ENCODE results near the gene ECI1. TPM values are rescaled to one million over a fixed set of nuclear protein-coding genes. Genes with fewer than 3 reads are reported as not detected.
A peak's percentile ranks its signal among the peaks of the same experiment; 100 is the strongest.
"Not testable (repeated sequence)": the region's sequence is repeated elsewhere in the genome, so short reads cannot be mapped to it uniquely, and the experiment has no call there.

ECI1 gene
- total RNA-seq, 2 donors from 2014 or later: 109 to 134 TPM

DNA sequence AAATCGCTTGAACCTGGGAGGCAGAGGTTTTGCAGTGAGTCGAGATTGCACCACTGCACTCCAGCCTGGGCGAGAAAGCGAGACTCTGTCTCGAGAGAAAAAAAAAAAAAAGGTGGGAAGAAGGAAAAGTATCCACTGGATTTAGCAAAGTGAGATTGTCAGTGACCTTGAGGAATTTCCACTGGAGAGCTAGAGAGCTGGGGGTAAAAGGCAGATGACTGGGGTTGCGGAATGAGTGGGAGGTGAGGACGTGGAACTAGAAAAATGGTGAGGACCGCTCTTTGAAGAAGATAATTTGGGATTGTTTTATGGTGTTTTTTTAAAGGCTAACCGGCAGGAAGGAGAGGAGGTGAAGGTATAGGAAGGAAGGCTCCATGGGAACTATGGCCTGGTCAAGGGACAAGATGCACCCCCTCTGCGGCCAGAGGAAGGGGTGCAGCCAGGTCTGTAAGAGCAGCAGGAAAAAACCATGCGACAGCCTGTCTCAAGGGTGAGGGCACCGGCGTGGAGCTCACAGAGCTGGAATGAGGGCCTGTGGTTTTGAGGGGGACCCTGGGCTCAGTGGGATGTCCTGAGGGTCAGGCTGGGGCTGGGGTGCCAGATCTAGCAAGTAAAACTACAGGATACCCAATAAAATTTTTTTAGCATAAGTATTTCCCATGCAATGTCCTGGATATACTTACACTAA lies 46.8 kb downstream of the ECI1 start:
- Histone ChIP-seq H3K36me3 (peaks cover 8% of the 10 kb centered on the region), H3K27ac (peak overlapping the region; percentile 92), H3K4me3 (peak overlapping the region; percentile 58), H3K27me3 (no peaks in the 10 kb centered on the region), H3K9me3 (no peaks in the 10 kb centered on the region), H3K9ac (ENCODE audit: low read depth in 2 of 2, low read length in 2 of 2) (peak overlapping the region; percentile 16 to 82), H3K4me1 (peaks cover 12% of the 10 kb centered on the region)
- DNase-seq: no peak
- TF ChIP-seq, protein P1, sequence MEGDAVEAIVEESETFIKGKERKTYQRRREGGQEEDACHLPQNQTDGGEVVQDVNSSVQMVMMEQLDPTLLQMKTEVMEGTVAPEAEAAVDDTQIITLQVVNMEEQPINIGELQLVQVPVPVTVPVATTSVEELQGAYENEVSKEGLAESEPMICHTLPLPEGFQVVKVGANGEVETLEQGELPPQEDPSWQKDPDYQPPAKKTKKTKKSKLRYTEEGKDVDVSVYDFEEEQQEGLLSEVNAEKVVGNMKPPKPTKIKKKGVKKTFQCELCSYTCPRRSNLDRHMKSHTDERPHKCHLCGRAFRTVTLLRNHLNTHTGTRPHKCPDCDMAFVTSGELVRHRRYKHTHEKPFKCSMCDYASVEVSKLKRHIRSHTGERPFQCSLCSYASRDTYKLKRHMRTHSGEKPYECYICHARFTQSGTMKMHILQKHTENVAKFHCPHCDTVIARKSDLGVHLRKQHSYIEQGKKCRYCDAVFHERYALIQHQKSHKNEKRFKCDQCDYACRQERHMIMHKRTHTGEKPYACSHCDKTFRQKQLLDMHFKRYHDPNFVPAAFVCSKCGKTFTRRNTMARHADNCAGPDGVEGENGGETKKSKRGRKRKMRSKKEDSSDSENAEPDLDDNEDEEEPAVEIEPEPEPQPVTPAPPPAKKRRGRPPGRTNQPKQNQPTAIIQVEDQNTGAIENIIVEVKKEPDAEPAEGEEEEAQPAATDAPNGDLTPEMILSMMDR (IDR thresholded peaks at IDR 0.05): no peak
- intact Hi-C loops (cut with DNase I): loop anchor here (10.0 kb wide), 1 partner anchor 310 kb away; the partner anchor contains the start of gene ATP6V0C

DNA sequence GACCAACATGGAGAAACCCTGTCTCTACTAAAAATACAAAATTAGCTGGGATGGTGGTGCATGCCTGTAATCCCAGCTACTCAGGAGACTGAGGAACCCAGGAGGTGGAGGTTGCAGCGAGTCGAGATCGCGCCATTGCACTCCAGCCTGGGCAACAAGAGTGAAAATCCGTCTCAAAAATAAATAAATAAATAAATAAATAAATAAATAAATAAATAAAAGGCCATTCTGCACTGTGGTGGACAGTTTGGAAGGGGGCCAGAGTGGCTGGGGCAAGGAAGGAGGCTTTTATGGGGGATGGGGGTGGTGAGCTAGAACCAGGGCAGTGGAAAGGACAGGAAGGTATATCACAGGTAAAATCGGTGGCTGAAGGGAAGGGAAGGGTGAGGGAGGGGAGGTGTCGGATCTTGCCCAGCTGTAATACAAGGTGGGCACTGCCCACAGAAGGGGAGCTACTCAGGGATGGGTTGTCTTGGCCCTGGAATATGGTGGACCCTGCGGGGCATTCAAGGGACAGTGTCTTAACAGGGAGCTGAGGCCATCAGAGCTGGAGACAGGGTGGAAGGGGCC lies 48.2 kb downstream of the ECI1 start:
- not testable (repeated sequence) for H3K27ac ChIP-seq; H3K4me3 ChIP-seq; DNase-seq; H3K9me3 ChIP-seq; H3K9ac ChIP-seq (ENCODE audit: low read depth in 2 of 2, low read length in 2 of 2); H3K36me3 ChIP-seq; H3K27me3 ChIP-seq
- peaks cover 12% of the 10 kb centered on the region for H3K4me1 ChIP-seq
- intact Hi-C loops (cut with DNase I): loop anchor here (10.0 kb wide), 1 partner anchor 312 kb away; the partner anchor contains the start of gene ATP6V0C

- Histone ChIP-seq H3K9ac (ENCODE audit: low read depth in 2 of 2, low read length in 2 of 2) (no peak overlapping the region), H3K36me3 (no peaks in the 10 kb centered on the region), H3K27ac (no peak overlapping the region), H3K4me1 (no peaks in the 10 kb centered on the region), H3K9me3 (no peaks in the 10 kb centered on the region), H3K27me3 (peaks cover 19% of the 10 kb centered on the region), H3K4me3 (no peak overlapping the region)
- DNase-seq: no peak
- TF ChIP-seq, protein P1 (IDR thresholded peaks at IDR 0.05): no peak
- intact Hi-C loops (cut with DNase I): loop anchor here (10.0 kb wide), 1 partner anchor 314 kb away; the partner anchor contains the start of gene ATP6V0C
Observed at GRCh38 chr16:2200313-2200712, 51.1 kb downstream of the ECI1 start.

GRCh38 chr16:2199621-2200139 lies 51.7 kb downstream of the ECI1 start:
- H3K9ac ChIP-seq (ENCODE audit: low read depth in 2 of 2, low read length in 2 of 2): no peak overlapping the region
- H3K4me3 ChIP-seq: no peak overlapping the region
- peaks cover 25% of the 10 kb centered on the region for H3K27me3 ChIP-seq
- TF ChIP-seq, protein P1 (IDR thresholded peaks at IDR 0.05): no peak
- DNase-seq: no peak
- no peaks in the 10 kb centered on the region for H3K36me3 ChIP-seq
- no peaks in the 10 kb centered on the region for H3K4me1 ChIP-seq
- intact Hi-C loops (cut with DNase I): loop anchor here (10.0 kb wide), 1 partner anchor 315 kb away; the partner anchor contains the start of gene ATP6V0C
- H3K9me3 ChIP-seq: no peaks in the 10 kb centered on the region
- no peak overlapping the region for H3K27ac ChIP-seq

DNA sequence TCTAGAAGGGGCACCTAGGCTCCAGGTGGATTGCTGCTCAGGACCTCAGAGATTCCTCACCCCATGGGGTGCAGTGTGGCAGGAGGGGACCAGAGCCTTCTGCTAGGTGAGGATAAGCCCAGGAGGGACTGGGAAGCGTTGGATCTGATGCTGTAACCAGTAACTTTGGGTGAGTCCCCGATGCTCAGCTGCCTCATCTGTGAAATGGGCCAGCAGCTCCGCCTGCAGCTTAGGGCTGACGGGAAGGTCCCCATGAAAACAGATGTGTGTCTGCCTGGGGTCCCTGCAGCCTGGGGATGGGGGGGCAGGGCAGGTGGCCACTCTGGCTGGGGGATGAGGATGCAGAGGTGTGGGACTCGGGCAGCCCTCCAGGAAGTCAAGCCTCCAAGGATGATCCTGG lies 52.3 kb downstream of the ECI1 start:
- no peak overlapping the region for H3K4me3 ChIP-seq
- no peaks in the 10 kb centered on the region for H3K4me1 ChIP-seq
- H3K27ac ChIP-seq: no peak overlapping the region
- H3K9me3 ChIP-seq: no peaks in the 10 kb centered on the region
- intact Hi-C loops (cut with DNase I): no loop called here
- TF ChIP-seq, protein P1 (IDR thresholded peaks at IDR 0.05): no peak
- peaks cover 31% of the 10 kb centered on the region for H3K27me3 ChIP-seq
- no peak for DNase-seq
- no peak overlapping the region for H3K9ac ChIP-seq (ENCODE audit: low read depth in 2 of 2, low read length in 2 of 2)
- H3K36me3 ChIP-seq: no peaks in the 10 kb centered on the region

- Histone ChIP-seq H3K27ac (no peak overlapping the region), H3K4me1 (no peaks in the 10 kb centered on the region), H3K27me3 (peaks cover 34% of the 10 kb centered on the region), H3K36me3 (no peaks in the 10 kb centered on the region), H3K9ac (ENCODE audit: low read depth in 2 of 2, low read length in 2 of 2) (no peak overlapping the region), H3K4me3 (no peak overlapping the region), H3K9me3 (no peaks in the 10 kb centered on the region)
- DNase-seq: no peak
- intact Hi-C loops (cut with DNase I): no loop called here
- TF ChIP-seq, protein P1 (IDR thresholded peaks at IDR 0.05): no peak
Observed at GRCh38 chr16:2198283-2198682, 53.1 kb downstream of the ECI1 start.
